Measurements from ENCODE around the gene SETD1A.
"Not testable (repeated sequence)": the region's sequence is repeated elsewhere in the genome, so short reads cannot be mapped to it uniquely, and the experiment has no call there.

The SETD1A gene

DNA sequence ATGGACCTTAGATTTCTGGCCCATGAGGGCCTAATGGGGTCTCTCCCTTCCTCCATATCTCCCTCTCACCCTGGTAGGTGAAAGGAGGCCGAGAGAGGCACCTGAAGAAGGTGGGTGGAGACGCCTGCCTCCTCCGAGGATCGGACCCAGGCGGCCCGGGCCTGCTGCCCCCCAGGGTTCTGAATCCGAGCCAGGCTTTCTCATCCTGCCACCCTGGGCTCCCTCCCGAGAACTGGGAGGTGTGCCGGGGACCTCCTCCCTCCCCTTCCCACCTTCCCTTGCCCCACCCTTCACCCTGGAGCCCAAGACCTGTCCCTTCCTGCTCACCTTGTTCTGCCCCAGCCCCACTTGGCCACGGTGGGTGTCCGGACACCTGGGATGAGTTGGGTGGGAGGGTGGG, 29.2 kb upstream of the SETD1A start:
- TF ChIP-seq, protein P1, sequence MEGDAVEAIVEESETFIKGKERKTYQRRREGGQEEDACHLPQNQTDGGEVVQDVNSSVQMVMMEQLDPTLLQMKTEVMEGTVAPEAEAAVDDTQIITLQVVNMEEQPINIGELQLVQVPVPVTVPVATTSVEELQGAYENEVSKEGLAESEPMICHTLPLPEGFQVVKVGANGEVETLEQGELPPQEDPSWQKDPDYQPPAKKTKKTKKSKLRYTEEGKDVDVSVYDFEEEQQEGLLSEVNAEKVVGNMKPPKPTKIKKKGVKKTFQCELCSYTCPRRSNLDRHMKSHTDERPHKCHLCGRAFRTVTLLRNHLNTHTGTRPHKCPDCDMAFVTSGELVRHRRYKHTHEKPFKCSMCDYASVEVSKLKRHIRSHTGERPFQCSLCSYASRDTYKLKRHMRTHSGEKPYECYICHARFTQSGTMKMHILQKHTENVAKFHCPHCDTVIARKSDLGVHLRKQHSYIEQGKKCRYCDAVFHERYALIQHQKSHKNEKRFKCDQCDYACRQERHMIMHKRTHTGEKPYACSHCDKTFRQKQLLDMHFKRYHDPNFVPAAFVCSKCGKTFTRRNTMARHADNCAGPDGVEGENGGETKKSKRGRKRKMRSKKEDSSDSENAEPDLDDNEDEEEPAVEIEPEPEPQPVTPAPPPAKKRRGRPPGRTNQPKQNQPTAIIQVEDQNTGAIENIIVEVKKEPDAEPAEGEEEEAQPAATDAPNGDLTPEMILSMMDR (IDR thresholded peaks at IDR 0.05; ENCODE audit: control insufficient read depth, insufficient read depth, low read depth, low read length, missing control alignments): no peak
- no peak overlapping the region for H3K4me3 ChIP-seq (ENCODE audit: control insufficient read depth, low read depth, low read length)
- DNase-seq (ENCODE audit: low read depth): no peak

DNA sequence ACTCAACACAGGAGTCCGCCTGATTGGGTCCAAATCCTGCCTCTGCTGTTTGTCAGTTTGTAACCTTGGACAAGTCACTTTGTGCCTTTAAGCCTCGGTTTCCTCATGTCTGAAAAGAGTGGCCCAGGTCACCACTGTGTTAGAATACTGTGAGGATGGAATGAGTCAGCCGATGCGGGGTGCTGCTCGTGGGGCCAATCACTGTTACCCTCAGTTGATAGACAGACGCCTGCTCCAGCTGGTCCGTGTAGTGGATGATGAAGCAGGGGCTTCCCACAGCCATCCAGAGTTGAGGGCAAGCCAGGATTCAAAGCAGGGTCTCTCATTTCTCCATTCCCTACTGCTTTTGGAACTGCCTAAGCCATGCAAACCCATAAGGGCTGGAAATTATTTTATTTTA, 28.4 kb upstream of the SETD1A start:
- no peak for DNase-seq (ENCODE audit: low read depth)
- TF ChIP-seq, protein P1 (IDR thresholded peaks at IDR 0.05; ENCODE audit: control insufficient read depth, insufficient read depth, low read depth, low read length, missing control alignments): no peak
- no peak overlapping the region for H3K4me3 ChIP-seq (ENCODE audit: control insufficient read depth, low read depth, low read length)

DNA sequence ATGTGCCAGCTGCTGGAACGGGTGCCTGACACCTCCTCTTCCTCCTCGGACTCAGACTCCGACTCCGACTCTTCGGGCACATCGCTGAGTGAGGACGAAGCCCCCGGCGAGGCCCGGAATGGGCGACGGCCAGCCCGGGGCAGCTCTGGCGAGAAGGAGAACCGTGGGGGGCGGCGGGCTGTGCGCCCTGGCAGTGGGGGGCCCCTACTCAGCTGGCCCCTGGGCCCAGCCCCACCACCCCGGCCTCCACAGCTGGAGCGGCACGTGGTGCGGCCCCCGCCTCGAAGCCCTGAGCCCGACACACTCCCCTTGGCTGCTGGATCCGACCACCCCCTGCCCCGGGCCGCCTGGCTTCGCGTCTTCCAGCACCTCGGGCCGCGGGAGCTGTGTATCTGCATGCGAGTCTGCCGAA, 27.4 kb upstream of the SETD1A start:
- H3K4me3 ChIP-seq (ENCODE audit: control insufficient read depth, low read depth, low read length): no peak overlapping the region
- TF ChIP-seq, protein P1 (IDR thresholded peaks at IDR 0.05; ENCODE audit: control insufficient read depth, insufficient read depth, low read depth, low read length, missing control alignments): no peak
- DNase-seq (ENCODE audit: low read depth): no peak

DNA sequence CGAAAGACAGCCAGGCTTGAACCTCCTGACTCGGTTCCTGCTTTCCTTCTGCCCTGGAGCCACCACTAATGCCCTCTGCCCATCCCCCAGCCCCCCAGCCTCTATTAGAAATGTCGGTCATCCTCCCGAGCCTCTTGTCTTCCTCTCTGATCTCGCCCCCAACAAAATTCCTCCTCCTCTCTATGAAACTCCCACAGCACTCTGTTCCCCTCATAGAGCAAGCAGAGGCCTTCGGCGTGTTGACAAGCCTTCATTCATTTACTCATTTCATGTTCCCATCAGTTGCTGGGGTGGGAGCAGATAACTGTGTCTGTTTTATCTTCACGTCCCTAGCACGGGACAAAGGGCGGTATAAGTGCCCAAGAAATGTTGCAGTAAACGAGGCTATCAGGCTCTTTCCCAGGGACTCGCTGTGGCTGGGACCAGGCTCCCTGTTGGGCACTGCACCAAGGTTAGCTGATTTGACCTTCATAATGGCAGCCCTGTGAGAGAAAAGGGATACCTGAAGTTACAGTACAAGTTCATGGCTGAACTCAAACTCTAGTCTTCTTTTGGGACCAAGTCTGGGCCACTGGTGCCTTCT, 26.4 kb upstream of the SETD1A start:
- no peak for DNase-seq (ENCODE audit: low read depth)
- no peak overlapping the region for H3K4me3 ChIP-seq (ENCODE audit: control insufficient read depth, low read depth, low read length)
- TF ChIP-seq, protein P1 (IDR thresholded peaks at IDR 0.05; ENCODE audit: control insufficient read depth, insufficient read depth, low read depth, low read length, missing control alignments): no peak

DNA sequence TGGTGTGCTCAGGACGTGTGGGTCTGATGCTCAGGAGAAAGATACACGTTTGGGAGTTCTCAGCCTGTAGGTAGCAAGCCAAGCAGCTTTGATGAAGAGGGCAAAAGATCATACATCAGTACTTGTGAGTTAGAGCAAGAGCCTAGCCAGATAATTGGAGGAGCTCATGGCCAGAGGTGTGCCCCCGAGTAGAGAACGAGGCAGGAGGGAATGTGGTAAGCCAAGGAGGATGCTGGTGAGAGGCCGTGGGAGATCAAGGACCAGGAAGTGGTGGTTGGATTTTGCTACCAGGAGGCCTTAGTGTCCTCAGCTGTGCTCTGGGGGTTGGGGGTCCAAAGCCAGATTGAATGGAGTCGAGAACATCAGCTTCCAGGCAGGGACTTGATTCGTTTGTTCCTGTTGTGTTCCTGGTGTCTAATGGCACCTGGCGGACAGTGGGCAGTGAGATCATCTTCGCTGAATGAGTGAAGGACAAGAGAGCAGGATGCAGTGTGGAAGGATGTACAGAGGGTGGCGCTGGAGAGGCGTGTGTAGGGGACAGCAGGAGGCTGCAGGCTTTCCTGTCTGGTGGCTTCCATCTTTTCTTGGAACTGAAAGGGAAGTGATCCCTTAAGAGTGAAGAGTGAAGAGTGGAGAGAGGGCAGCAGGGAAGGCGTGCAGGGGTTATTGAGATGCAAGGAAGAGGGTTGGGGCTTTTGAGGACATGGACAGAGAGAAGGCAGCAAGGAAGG, 22.6 kb upstream of the SETD1A start:
- DNase-seq (ENCODE audit: low read depth): no peak
- TF ChIP-seq, protein P1 (IDR thresholded peaks at IDR 0.05; ENCODE audit: control insufficient read depth, insufficient read depth, low read depth, low read length, missing control alignments): peak; percentile 67
- no peak overlapping the region for H3K4me3 ChIP-seq (ENCODE audit: control insufficient read depth, low read depth, low read length)

DNA sequence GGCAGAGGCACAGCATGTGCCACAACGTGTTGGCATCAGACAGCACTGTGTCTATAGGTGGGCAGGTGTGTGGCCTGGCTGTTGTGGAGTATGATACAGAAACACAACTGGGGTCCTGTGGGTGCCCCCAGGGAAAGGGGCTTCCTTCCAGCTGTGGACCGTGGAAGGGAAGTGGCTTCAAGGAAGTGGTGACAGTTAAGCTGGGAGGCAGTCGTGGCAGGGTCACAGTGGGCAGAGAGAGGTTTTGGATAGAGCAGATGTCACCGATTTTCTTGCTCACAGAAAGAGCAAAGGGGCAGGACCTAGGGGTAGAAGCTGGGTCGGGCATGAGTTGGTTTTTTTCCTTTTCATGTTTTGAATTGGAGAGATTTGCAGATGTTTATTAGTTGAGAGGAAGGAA, 19.9 kb upstream of the SETD1A start:
- TF ChIP-seq, protein P1 (IDR thresholded peaks at IDR 0.05; ENCODE audit: control insufficient read depth, insufficient read depth, low read depth, low read length, missing control alignments): peak; percentile 3
- no peak overlapping the region for H3K4me3 ChIP-seq (ENCODE audit: control insufficient read depth, low read depth, low read length)
- DNase-seq (ENCODE audit: low read depth): no peak

DNA sequence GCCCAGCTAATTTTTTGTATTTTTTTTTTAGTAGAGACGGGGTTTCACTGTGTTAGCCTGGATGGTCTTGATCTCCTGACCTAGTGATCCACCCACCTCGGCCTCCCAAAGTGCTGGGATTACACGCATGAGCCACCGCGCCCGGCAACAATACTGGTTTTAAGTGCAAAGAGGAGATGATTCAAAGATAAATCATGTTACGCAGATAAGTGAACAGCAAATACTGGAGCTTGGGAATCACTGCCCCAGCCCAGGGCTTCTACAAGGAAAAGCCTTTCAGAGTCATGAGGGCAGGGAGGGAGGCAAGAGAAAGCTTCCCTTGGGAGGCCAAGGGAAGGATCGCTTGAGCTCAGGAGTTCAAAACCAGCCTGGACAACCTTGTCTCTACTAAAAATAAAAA, 18.0 kb upstream of the SETD1A start:
- H3K4me3 ChIP-seq (ENCODE audit: control insufficient read depth, low read depth, low read length); DNase-seq (ENCODE audit: low read depth): not testable (repeated sequence)

Data from AG09309 (cell line).